ENCODE data around the gene PNMA5. TPM values are rescaled to one million over a fixed set of nuclear protein-coding genes. Genes with fewer than 3 reads are reported as not detected.
A peak's percentile ranks its signal among the peaks of the same experiment; 100 is the strongest.

Gene PNMA5
- total RNA-seq = under 1 TPM in 1 of 2 experiments, not detected in 1; 0.20 TPM
- 0.33 TPM for polyA plus RNA-seq (2013, experiment 1 of 2)
- polyA plus RNA-seq (2013, experiment 2 of 2) = 0.27 TPM
- 0 to 0.91 (median 0.10) reads per million in 172 experiments for total RNA-seq

GRCh38 chrX:152993933-152994332, at the start of gene PNMA5:
TSS of gene PNMA5 (minus strand) at chrX:152994116. CDS start at chrX:152991598, 2,518 bp downstream.
- Mint-ChIP-seq H3K4me3 (no peak within 1 kb of the TSS), H3K36me3 (ENCODE audit: low read depth) (no peaks in the 10 kb centered on the region), H3K27me3 (no peaks in the 10 kb centered on the region), H3K9me3 (no peaks in the 10 kb centered on the region), H3K4me1 (ENCODE audit: low read depth) (no peaks in the 10 kb centered on the region), H3K27ac (no peak within 1 kb of the TSS)
- CTCF ChIA-PET = no interaction called here
- TF ChIP-seq, protein P1, sequence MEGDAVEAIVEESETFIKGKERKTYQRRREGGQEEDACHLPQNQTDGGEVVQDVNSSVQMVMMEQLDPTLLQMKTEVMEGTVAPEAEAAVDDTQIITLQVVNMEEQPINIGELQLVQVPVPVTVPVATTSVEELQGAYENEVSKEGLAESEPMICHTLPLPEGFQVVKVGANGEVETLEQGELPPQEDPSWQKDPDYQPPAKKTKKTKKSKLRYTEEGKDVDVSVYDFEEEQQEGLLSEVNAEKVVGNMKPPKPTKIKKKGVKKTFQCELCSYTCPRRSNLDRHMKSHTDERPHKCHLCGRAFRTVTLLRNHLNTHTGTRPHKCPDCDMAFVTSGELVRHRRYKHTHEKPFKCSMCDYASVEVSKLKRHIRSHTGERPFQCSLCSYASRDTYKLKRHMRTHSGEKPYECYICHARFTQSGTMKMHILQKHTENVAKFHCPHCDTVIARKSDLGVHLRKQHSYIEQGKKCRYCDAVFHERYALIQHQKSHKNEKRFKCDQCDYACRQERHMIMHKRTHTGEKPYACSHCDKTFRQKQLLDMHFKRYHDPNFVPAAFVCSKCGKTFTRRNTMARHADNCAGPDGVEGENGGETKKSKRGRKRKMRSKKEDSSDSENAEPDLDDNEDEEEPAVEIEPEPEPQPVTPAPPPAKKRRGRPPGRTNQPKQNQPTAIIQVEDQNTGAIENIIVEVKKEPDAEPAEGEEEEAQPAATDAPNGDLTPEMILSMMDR (IDR thresholded peaks at IDR 0.05) = no peak
- H3K9me3 ChIP-seq (ENCODE audit: control insufficient read depth in 1 of 2, insufficient read depth in 1 of 2, low read length in 2 of 2) = no peaks in the 10 kb centered on the region
- H3K27me3 ChIP-seq (ENCODE audit: control insufficient read depth in 1 of 2, insufficient read depth in 2 of 2, low read length in 2 of 2) = no peaks in the 10 kb centered on the region
- H3K36me3 ChIP-seq (ENCODE audit: insufficient read depth, low read length) = no peaks in the 10 kb centered on the region
- POLR2A ChIA-PET = no interaction called here
- H3K4me3 ChIP-seq (ENCODE audit: low read length) = no peak within 1 kb of the TSS
- intact Hi-C loops (cut with DNase I, micrococcal nuclease) = no loop called here
- peaks cover 20% of the 10 kb centered on the region for H3K4me1 ChIP-seq (ENCODE audit: insufficient read depth, low read length)
- no peak within 1 kb of the TSS for H3K27ac ChIP-seq (ENCODE audit: low read depth in 1 of 2, low read length in 2 of 2)
- DNase-seq (no peak), ATAC-seq (ENCODE audit: poor library complexity) (no peak)

- H3K27ac Mint-ChIP-seq = peak overlapping the region; percentile 80
- H3K4me3 ChIP-seq (ENCODE audit: low read length) = peak overlapping the region; percentile 59
- peaks cover 25% of the 10 kb centered on the region for H3K4me1 ChIP-seq (ENCODE audit: insufficient read depth, low read length)
Observed at GRCh38 chrX:153032397-153033118, 38.6 kb upstream of the PNMA5 start.

GRCh38 chrX:153030801-153031200, 36.9 kb upstream of the PNMA5 start:
- TF ChIP-seq, protein P1 (IDR thresholded peaks at IDR 0.05) = no peak
- POLR2A ChIA-PET = no interaction called here
- intact Hi-C loops (cut with DNase I, micrococcal nuclease) = loop anchor here in 1 of 2 experiments (5.0 kb wide), 1 partner anchor 88 kb away; no protein-coding TSS in a partner anchor
- Mint-ChIP-seq H3K4me1 (ENCODE audit: low read depth) (peaks cover 5% of the 10 kb centered on the region), H3K9me3 (peaks cover 3% of the 10 kb centered on the region), H3K4me3 (no peak overlapping the region), H3K36me3 (ENCODE audit: low read depth) (peaks cover under 1% of the 10 kb centered on the region), H3K27me3 (no peaks in the 10 kb centered on the region), H3K27ac (no peak overlapping the region)
- Histone ChIP-seq H3K4me3 (ENCODE audit: low read length) (no peak overlapping the region), H3K27me3 (ENCODE audit: control insufficient read depth in 1 of 2, insufficient read depth in 2 of 2, low read length in 2 of 2) (no peaks in the 10 kb centered on the region), H3K9me3 (ENCODE audit: control insufficient read depth in 1 of 2, insufficient read depth in 1 of 2, low read length in 2 of 2) (no peaks in the 10 kb centered on the region), H3K27ac (ENCODE audit: low read depth in 1 of 2, low read length in 2 of 2) (no peak overlapping the region), H3K36me3 (ENCODE audit: insufficient read depth, low read length) (no peaks in the 10 kb centered on the region), H3K4me1 (ENCODE audit: insufficient read depth, low read length) (peaks cover 25% of the 10 kb centered on the region)
- DNase-seq (no peak), ATAC-seq (ENCODE audit: poor library complexity) (no peak)
- CTCF ChIA-PET = no interaction called here

More at GRCh38 chrX:153032397-153033118, 38.6 kb upstream of the PNMA5 start:
- ATAC-seq (ENCODE audit: poor library complexity) (peak; percentile 72), DNase-seq (peak; percentile 18 to 84 (median 58))
- H3K36me3 ChIP-seq (ENCODE audit: insufficient read depth, low read length) = peaks cover 5% of the 10 kb centered on the region
- peaks cover 5% of the 10 kb centered on the region for H3K4me1 Mint-ChIP-seq (ENCODE audit: low read depth)
- peak overlapping the region in 1 of 2 donors; percentile 29 for H3K27ac ChIP-seq (ENCODE audit: low read depth in 1 of 2, low read length in 2 of 2)
- peak overlapping the region; percentile 84 for H3K4me3 Mint-ChIP-seq
- intact Hi-C loops (cut with DNase I, micrococcal nuclease) = loop anchor here (1.0 to 5.0 kb wide), 5 partner anchors 73 to 637 kb away; no protein-coding TSS in a partner anchor
- no peaks in the 10 kb centered on the region for H3K27me3 Mint-ChIP-seq
- H3K27me3 ChIP-seq (ENCODE audit: control insufficient read depth in 1 of 2, insufficient read depth in 2 of 2, low read length in 2 of 2) = no peaks in the 10 kb centered on the region
- peaks cover 5% of the 10 kb centered on the region for H3K36me3 Mint-ChIP-seq (ENCODE audit: low read depth)
- no peaks in the 10 kb centered on the region for H3K9me3 ChIP-seq (ENCODE audit: control insufficient read depth in 1 of 2, insufficient read depth in 1 of 2, low read length in 2 of 2)
- CTCF ChIA-PET = interaction anchor here (0.6 to 2.0 kb wide), 9 partner anchors 10 to 635 kb away, joined by 3 to 12 read pairs (median 4); no protein-coding TSS in a partner anchor
- POLR2A ChIA-PET = interaction anchor here (1.0 kb wide), 1 partner anchor 182 kb away, joined by 3 read pairs; no protein-coding TSS in a partner anchor
- TF ChIP-seq, protein P1 (IDR thresholded peaks at IDR 0.05) = peak; percentile 70
- peaks cover 3% of the 10 kb centered on the region for H3K9me3 Mint-ChIP-seq
